ENCODE results near the gene TTC28. TPM values are rescaled to one million over a fixed set of nuclear protein-coding genes. Genes with fewer than 3 reads are reported as not detected.

Gene TTC28
- total and polyA plus RNA-seq, 2 donors (not counting 3 experiments of a cell fraction or from before 2014, with no cell fraction given): 16.5 to 51.1 TPM

- DNase-seq (ENCODE audit: low read depth, low spot score) (no peak), FAIRE-seq (no peak)
- dilution Hi-C loops (cut with MboI; ENCODE audit: extremely low pct_ligation_motif_present, low sequenced_read_pairs): no loop called here
- ChIA-PET CTCF (interaction anchor here (1.4 to 6.2 kb wide), 4 partner anchors 11 to 571 kb away, joined by 4 to 56 read pairs (median 14); no protein-coding TSS in a partner anchor), POLR2A (no interaction called here)
- Histone ChIP-seq H3K27ac (ENCODE audit: insufficient read depth, low read depth, low read length) (no peak overlapping the region), H3K9ac (replicated peaks; ENCODE audit: extremely low read depth, insufficient read depth, low read length) (no peak overlapping the region), H3K9me1 (replicated peaks; ENCODE audit: control insufficient read depth, extremely low read depth, insufficient read depth, low read length) (no peaks in the 10 kb centered on the region), H3K4me2 (ENCODE audit: insufficient read depth, low read length) (no peak overlapping the region), H3K9me3 (replicated peaks; ENCODE audit: control insufficient read depth, insufficient read depth, low read length) (no peaks in the 10 kb centered on the region), H3K36me3 (ENCODE audit: control insufficient read depth in 2 of 2, extremely low read depth in 1 of 2, insufficient read depth in 2 of 2, low read length in 2 of 2) (no peaks in the 10 kb centered on the region), H4K20me1 (replicated peaks; ENCODE audit: control insufficient read depth, extremely low read depth, insufficient read depth, low read length) (no peaks in the 10 kb centered on the region), H3K4me1 (ENCODE audit: control insufficient read depth, extremely low read depth, insufficient read depth, low read length) (no peaks in the 10 kb centered on the region), H3K4me3 (replicated peaks in 1 of 3; ENCODE audit: insufficient read depth in 1 of 3, low read depth in 1 of 3, low read length in 3 of 3) (no peak overlapping the region), H3K27me3 (ENCODE audit: control insufficient read depth in 2 of 2, insufficient read depth in 2 of 2, low read length in 2 of 2) (no peaks in the 10 kb centered on the region), H2AFZ (ENCODE audit: low read depth, low read length) (no peak overlapping the region), H3K79me2 (ENCODE audit: control insufficient read depth, insufficient read depth, low read length) (no peaks in the 10 kb centered on the region)
- intact Hi-C loops (cut with micrococcal nuclease): loop anchor here (10.0 kb wide), 1 partner anchor 93 kb away; no protein-coding TSS in a partner anchor
- BruUV-seq (replicated peaks): no TSS peak
- TF ChIP-seq MYC (IDR thresholded peaks at IDR 0.05; ENCODE audit: low read depth, low read length) (no peak), POLR2A (IDR thresholded peaks at IDR 0.05; ENCODE audit: low read depth, low read length) (no peak), MAX (IDR thresholded peaks at IDR 0.05; ENCODE audit: insufficient read depth, insufficient read length) (no peak), EZH2 (IDR thresholded peaks at IDR 0.05; ENCODE audit: borderline replicate concordance, low read depth, low read length, severe bottlenecking) (no peak), GATA2 (IDR thresholded peaks at IDR 0.05; ENCODE audit: insufficient read depth, insufficient read length, low read depth, low read length) (no peak)
Measured at GRCh38 chr22:28021998-28022660, 657.5 kb downstream of the TTC28 start.

All from endothelial cell of umbilical vein (primary cell).